HEK293 (cell line): Measurements from ENCODE around the gene BET1L.

ENCODE experiments used
- PRDM1 ChIP-seq: fragments of 450-650 bp; formaldehyde crosslinking; IDR thresholded peaks from 2 replicates; pipeline ENCODE4; 2016; ENCODE audit warnings: missing biosample characterization, missing genetic modification characterization
- SP2 ChIP-seq: fragments of 450-650 bp; formaldehyde crosslinking; IDR thresholded peaks from 2 replicates; pipeline ENCODE4 v1.5.1; 2016; ENCODE audit warnings: missing biosample characterization, missing genetic modification characterization
- SP7 ChIP-seq: fragments of 450-650 bp; formaldehyde crosslinking; IDR thresholded peaks from 2 replicates; pipeline ENCODE4 v1.5.1; 2016; ENCODE audit warnings: missing biosample characterization, missing genetic modification characterization
- ZBTB8A ChIP-seq: fragments of 450-650 bp; formaldehyde crosslinking; IDR thresholded peaks from 2 replicates; pipeline ENCODE4 v1.5.1; 2016; ENCODE audit warnings: missing biosample characterization, missing genetic modification characterization
- ZNF529 ChIP-seq: fragments of 450-650 bp; formaldehyde crosslinking; IDR thresholded peaks from 2 replicates; pipeline ENCODE4 v1.5.1; 2017; ENCODE audit warnings: missing genetic modification characterization, missing biosample characterization; ENCODE audit not compliant: insufficient replicate concordance
- ZNF544 ChIP-seq: fragments of 450-650 bp; formaldehyde crosslinking; IDR thresholded peaks from 2 replicates; pipeline ENCODE4 v1.5.0; 2017; ENCODE audit warnings: missing biosample characterization, missing genetic modification characterization
- ZNF610 ChIP-seq: fragments of 450-650 bp; formaldehyde crosslinking; IDR thresholded peaks from 2 replicates; pipeline ENCODE4 v1.5.1; 2016; ENCODE audit warnings: missing biosample characterization, missing genetic modification characterization, borderline replicate concordance
- ZNF629 ChIP-seq: fragments of 450-650 bp; formaldehyde crosslinking; IDR thresholded peaks from 2 replicates; pipeline ENCODE4 v1.5.1; 2017; ENCODE audit warnings: missing biosample characterization, missing genetic modification characterization
- TF ChIP-seq, protein P1 (sequence below): fragments of 450-650 bp; formaldehyde crosslinking; IDR thresholded peaks from 2 replicates; pipeline ENCODE4 v1.5.1; 2016; ENCODE audit warnings: missing biosample characterization, missing genetic modification characterization, borderline replicate concordance
- TF ChIP-seq, protein P2 (sequence below): fragments of 450-650 bp; formaldehyde crosslinking; IDR thresholded peaks from 2 replicates; pipeline ENCODE4 v1.5.1; 2016; ENCODE audit warnings: missing biosample characterization, missing genetic modification characterization
- TF ChIP-seq, protein P3 (sequence below): fragments of 450-650 bp; formaldehyde crosslinking; IDR thresholded peaks from 2 replicates; pipeline ENCODE4 v1.5.1; 2016; ENCODE audit warnings: missing biosample characterization, missing genetic modification characterization
- TF ChIP-seq, protein P4 (sequence below): fragments of 450-650 bp; formaldehyde crosslinking; IDR thresholded peaks from 2 replicates; pipeline ENCODE4 v1.5.1; 2016; ENCODE audit warnings: missing biosample characterization, missing genetic modification characterization
- TF ChIP-seq, protein P5 (sequence below): fragments of 450-650 bp; formaldehyde crosslinking; IDR thresholded peaks from 2 replicates; pipeline ENCODE4 v1.5.1; 2017; ENCODE audit warnings: missing biosample characterization, missing genetic modification characterization
- TF ChIP-seq, protein P6 (sequence below): fragments of 450-650 bp; formaldehyde crosslinking; IDR thresholded peaks from 2 replicates; pipeline ENCODE4 v1.5.1; 2016; ENCODE audit warnings: missing biosample characterization, missing genetic modification characterization
- TF ChIP-seq, protein P7 (sequence below): fragments of 450-650 bp; formaldehyde crosslinking; IDR thresholded peaks from 2 replicates; pipeline ENCODE4 v1.5.1; 2016; ENCODE audit warnings: missing biosample characterization, missing genetic modification characterization

BET1L gene

DNA sequence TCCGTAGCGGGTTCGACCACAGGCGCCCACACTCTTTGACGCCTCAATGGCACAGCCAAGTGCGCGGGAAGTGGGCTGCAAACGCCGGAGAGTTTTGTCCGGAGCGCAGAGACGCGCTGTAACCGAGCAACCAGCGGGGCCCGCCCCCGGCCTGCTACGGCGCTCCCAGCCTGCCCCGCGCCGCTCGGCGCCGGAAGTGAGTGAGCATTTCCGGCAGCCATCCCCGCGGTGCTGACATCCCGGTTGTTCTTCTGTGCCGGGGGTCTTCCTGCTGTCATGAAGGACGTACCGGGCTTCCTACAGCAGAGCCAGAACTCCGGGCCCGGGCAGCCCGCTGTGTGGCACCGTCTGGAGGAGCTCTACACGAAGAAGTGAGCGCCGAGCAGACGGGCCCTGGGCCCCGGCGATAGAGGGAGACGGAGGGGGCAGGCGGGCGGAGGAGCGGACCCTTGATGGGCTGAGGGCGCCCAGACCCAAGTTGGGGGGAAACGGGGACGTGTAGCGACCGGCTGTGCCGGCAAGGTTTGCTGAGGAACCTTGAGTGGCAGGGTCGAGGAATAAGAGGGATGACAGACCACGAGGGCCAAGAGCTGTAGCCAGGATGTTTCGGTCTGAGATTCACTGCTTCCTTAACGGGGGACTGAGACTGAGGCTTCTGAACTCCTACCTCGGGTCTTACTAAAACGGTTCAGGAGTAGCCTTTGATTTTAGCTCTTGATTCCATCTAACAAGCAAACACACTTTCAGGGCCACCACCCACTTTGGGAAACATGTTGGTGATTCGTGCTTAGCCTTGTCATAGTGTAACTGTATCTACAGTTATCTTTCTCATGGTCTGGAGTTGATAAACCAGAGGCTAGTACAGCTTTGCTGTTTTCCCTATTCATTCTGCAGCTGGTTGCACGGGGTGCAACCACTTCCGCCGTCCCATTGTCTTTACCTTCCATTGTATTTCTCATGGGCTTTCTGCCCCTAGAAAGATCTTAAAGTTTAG is 29.9 kb upstream of the BET1L start, which contains the start of gene PSMD13 (continued):
- TF ChIP-seq, protein P1, sequence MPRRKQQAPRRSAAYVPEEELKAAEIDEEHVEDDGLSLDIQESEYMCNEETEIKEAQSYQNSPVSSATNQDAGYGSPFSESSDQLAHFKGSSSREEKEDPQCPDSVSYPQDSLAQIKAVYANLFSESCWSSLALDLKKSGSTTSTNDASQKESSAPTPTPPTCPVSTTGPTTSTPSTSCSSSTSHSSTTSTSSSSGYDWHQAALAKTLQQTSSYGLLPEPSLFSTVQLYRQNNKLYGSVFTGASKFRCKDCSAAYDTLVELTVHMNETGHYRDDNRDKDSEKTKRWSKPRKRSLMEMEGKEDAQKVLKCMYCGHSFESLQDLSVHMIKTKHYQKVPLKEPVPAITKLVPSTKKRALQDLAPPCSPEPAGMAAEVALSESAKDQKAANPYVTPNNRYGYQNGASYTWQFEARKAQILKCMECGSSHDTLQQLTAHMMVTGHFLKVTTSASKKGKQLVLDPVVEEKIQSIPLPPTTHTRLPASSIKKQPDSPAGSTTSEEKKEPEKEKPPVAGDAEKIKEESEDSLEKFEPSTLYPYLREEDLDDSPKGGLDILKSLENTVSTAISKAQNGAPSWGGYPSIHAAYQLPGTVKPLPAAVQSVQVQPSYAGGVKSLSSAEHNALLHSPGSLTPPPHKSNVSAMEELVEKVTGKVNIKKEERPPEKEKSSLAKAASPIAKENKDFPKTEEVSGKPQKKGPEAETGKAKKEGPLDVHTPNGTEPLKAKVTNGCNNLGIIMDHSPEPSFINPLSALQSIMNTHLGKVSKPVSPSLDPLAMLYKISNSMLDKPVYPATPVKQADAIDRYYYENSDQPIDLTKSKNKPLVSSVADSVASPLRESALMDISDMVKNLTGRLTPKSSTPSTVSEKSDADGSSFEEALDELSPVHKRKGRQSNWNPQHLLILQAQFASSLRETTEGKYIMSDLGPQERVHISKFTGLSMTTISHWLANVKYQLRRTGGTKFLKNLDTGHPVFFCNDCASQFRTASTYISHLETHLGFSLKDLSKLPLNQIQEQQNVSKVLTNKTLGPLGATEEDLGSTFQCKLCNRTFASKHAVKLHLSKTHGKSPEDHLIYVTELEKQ (tag by site-specific recombination): no peak
- TF ChIP-seq, protein P2, sequence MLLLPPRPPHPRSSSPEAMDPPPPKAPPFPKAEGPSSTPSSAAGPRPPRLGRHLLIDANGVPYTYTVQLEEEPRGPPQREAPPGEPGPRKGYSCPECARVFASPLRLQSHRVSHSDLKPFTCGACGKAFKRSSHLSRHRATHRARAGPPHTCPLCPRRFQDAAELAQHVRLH (tag by site-specific recombination): no peak
- TF ChIP-seq, protein P3, sequence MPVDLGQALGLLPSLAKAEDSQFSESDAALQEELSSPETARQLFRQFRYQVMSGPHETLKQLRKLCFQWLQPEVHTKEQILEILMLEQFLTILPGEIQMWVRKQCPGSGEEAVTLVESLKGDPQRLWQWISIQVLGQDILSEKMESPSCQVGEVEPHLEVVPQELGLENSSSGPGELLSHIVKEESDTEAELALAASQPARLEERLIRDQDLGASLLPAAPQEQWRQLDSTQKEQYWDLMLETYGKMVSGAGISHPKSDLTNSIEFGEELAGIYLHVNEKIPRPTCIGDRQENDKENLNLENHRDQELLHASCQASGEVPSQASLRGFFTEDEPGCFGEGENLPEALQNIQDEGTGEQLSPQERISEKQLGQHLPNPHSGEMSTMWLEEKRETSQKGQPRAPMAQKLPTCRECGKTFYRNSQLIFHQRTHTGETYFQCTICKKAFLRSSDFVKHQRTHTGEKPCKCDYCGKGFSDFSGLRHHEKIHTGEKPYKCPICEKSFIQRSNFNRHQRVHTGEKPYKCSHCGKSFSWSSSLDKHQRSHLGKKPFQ (tag by site-specific recombination): no peak
- no peak for TF ChIP-seq ZNF629
- TF ChIP-seq SP7 (tag by site-specific recombination): 0 out of 2 replicates have a peak, but pooled peaks have one; percentile 17
- TF ChIP-seq, protein P4, sequence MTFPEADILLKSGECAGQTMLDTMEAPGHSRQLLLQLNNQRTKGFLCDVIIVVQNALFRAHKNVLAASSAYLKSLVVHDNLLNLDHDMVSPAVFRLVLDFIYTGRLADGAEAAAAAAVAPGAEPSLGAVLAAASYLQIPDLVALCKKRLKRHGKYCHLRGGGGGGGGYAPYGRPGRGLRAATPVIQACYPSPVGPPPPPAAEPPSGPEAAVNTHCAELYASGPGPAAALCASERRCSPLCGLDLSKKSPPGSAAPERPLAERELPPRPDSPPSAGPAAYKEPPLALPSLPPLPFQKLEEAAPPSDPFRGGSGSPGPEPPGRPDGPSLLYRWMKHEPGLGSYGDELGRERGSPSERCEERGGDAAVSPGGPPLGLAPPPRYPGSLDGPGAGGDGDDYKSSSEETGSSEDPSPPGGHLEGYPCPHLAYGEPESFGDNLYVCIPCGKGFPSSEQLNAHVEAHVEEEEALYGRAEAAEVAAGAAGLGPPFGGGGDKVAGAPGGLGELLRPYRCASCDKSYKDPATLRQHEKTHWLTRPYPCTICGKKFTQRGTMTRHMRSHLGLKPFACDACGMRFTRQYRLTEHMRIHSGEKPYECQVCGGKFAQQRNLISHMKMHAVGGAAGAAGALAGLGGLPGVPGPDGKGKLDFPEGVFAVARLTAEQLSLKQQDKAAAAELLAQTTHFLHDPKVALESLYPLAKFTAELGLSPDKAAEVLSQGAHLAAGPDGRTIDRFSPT (tag by site-specific recombination): no peak
- no peak for TF ChIP-seq ZNF529 (tag by site-specific recombination)
- no peak for TF ChIP-seq ZNF544
- peak; percentile 16; the same call in 1 of the 2 replicates for TF ChIP-seq ZBTB8A (tag by site-specific recombination)
- TF ChIP-seq PRDM1: no peak
- TF ChIP-seq ZNF610 (tag by site-specific recombination): no peak
- TF ChIP-seq, protein P5, sequence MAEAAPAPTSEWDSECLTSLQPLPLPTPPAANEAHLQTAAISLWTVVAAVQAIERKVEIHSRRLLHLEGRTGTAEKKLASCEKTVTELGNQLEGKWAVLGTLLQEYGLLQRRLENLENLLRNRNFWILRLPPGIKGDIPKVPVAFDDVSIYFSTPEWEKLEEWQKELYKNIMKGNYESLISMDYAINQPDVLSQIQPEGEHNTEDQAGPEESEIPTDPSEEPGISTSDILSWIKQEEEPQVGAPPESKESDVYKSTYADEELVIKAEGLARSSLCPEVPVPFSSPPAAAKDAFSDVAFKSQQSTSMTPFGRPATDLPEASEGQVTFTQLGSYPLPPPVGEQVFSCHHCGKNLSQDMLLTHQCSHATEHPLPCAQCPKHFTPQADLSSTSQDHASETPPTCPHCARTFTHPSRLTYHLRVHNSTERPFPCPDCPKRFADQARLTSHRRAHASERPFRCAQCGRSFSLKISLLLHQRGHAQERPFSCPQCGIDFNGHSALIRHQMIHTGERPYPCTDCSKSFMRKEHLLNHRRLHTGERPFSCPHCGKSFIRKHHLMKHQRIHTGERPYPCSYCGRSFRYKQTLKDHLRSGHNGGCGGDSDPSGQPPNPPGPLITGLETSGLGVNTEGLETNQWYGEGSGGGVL (tag by site-specific recombination): no peak
- TF ChIP-seq, protein P6, sequence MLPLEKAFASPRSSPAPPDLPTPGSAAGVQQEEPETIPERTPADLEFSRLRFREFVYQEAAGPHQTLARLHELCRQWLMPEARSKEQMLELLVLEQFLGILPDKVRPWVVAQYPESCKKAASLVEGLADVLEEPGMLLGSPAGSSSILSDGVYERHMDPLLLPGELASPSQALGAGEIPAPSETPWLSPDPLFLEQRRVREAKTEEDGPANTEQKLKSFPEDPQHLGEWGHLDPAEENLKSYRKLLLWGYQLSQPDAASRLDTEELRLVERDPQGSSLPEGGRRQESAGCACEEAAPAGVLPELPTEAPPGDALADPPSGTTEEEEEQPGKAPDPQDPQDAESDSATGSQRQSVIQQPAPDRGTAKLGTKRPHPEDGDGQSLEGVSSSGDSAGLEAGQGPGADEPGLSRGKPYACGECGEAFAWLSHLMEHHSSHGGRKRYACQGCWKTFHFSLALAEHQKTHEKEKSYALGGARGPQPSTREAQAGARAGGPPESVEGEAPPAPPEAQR (tag by site-specific recombination): no peak
- TF ChIP-seq, protein P7, sequence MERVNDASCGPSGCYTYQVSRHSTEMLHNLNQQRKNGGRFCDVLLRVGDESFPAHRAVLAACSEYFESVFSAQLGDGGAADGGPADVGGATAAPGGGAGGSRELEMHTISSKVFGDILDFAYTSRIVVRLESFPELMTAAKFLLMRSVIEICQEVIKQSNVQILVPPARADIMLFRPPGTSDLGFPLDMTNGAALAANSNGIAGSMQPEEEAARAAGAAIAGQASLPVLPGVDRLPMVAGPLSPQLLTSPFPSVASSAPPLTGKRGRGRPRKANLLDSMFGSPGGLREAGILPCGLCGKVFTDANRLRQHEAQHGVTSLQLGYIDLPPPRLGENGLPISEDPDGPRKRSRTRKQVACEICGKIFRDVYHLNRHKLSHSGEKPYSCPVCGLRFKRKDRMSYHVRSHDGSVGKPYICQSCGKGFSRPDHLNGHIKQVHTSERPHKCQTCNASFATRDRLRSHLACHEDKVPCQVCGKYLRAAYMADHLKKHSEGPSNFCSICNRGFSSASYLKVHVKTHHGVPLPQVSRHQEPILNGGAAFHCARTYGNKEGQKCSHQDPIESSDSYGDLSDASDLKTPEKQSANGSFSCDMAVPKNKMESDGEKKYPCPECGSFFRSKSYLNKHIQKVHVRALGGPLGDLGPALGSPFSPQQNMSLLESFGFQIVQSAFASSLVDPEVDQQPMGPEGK (tag by site-specific recombination): no peak
- TF ChIP-seq SP2: peak; percentile 81
